Measurements from ENCODE around the gene METRNL.
"Not testable (repeated sequence)": the region's sequence is repeated elsewhere in the genome, so short reads cannot be mapped to it uniquely, and the experiment has no call there.

METRNL gene

GRCh38 chr17:83109793-83110645 is 30.6 kb downstream of the METRNL start:
- in situ Hi-C loops (cut with HindIII; ENCODE audit: low pct_ligation_motif_present, low pct_unique_long_range_greater_than_20kb, low sequenced_read_pairs): no loop called here
- DNase-seq: peak; percentile 98

GRCh38 chr17:83110735-83111134 is 31.3 kb downstream of the METRNL start:
- DNase-seq: no peak
- in situ Hi-C loops (cut with HindIII; ENCODE audit: low pct_ligation_motif_present, low pct_unique_long_range_greater_than_20kb, low sequenced_read_pairs): no loop called here

- in situ Hi-C loops (cut with HindIII; ENCODE audit: low pct_ligation_motif_present, low pct_unique_long_range_greater_than_20kb, low sequenced_read_pairs): no loop called here
- DNase-seq: no peak
Observed at GRCh38 chr17:83111516-83112282, 32.3 kb downstream of the METRNL start.

GRCh38 chr17:83113381-83113780 is 34.0 kb downstream of the METRNL start:
- no peak for DNase-seq
- in situ Hi-C loops (cut with HindIII; ENCODE audit: low pct_ligation_motif_present, low pct_unique_long_range_greater_than_20kb, low sequenced_read_pairs): no loop called here

- in situ Hi-C loops (cut with HindIII; ENCODE audit: low pct_ligation_motif_present, low pct_unique_long_range_greater_than_20kb, low sequenced_read_pairs): no loop called here
- no peak for DNase-seq
Observed at GRCh38 chr17:83113792-83114191, 34.4 kb downstream of the METRNL start.

- no peak for DNase-seq
- in situ Hi-C loops (cut with HindIII; ENCODE audit: low pct_ligation_motif_present, low pct_unique_long_range_greater_than_20kb, low sequenced_read_pairs): no loop called here
Observed at GRCh38 chr17:83114706-83115105, 35.3 kb downstream of the METRNL start.

- no peak for DNase-seq
Observed at GRCh38 chr17:83115202-83115651, 35.8 kb downstream of the METRNL start.

GRCh38 chr17:83115832-83116231 is 36.4 kb downstream of the METRNL start:
- in situ Hi-C loops (cut with HindIII; ENCODE audit: low pct_ligation_motif_present, low pct_unique_long_range_greater_than_20kb, low sequenced_read_pairs): no loop called here
- DNase-seq: no peak

More at GRCh38 chr17:83115202-83115651, 35.8 kb downstream of the METRNL start:
- in situ Hi-C loops (cut with HindIII; ENCODE audit: low pct_ligation_motif_present, low pct_unique_long_range_greater_than_20kb, low sequenced_read_pairs): no loop called here

- DNase-seq: no peak
- in situ Hi-C loops (cut with HindIII; ENCODE audit: low pct_ligation_motif_present, low pct_unique_long_range_greater_than_20kb, low sequenced_read_pairs): no loop called here
Observed at GRCh38 chr17:83116311-83116771, 36.9 kb downstream of the METRNL start.

- DNase-seq: no peak
Observed at GRCh38 chr17:83116783-83117555, 37.6 kb downstream of the METRNL start.

GRCh38 chr17:83117583-83117982 is 38.2 kb downstream of the METRNL start:
- in situ Hi-C loops (cut with HindIII; ENCODE audit: low pct_ligation_motif_present, low pct_unique_long_range_greater_than_20kb, low sequenced_read_pairs): no loop called here
- no peak for DNase-seq

More at GRCh38 chr17:83116783-83117555, 37.6 kb downstream of the METRNL start:
- in situ Hi-C loops (cut with HindIII; ENCODE audit: low pct_ligation_motif_present, low pct_unique_long_range_greater_than_20kb, low sequenced_read_pairs): no loop called here

- no peak for DNase-seq
- in situ Hi-C loops (cut with HindIII; ENCODE audit: low pct_ligation_motif_present, low pct_unique_long_range_greater_than_20kb, low sequenced_read_pairs): no loop called here
Observed at GRCh38 chr17:83118071-83118841, 38.8 kb downstream of the METRNL start.

GRCh38 chr17:83119987-83120864 is 40.8 kb downstream of the METRNL start:
- in situ Hi-C loops (cut with HindIII; ENCODE audit: low pct_ligation_motif_present, low pct_unique_long_range_greater_than_20kb, low sequenced_read_pairs): no loop called here

GRCh38 chr17:83121473-83121872 is 42.1 kb downstream of the METRNL start:
- in situ Hi-C loops (cut with HindIII; ENCODE audit: low pct_ligation_motif_present, low pct_unique_long_range_greater_than_20kb, low sequenced_read_pairs); DNase-seq: not testable (repeated sequence)

More at GRCh38 chr17:83119987-83120864, 40.8 kb downstream of the METRNL start:
- no peak for DNase-seq

- no peak for DNase-seq
- in situ Hi-C loops (cut with HindIII; ENCODE audit: low pct_ligation_motif_present, low pct_unique_long_range_greater_than_20kb, low sequenced_read_pairs): no loop called here
Observed at GRCh38 chr17:83121921-83122820, 42.8 kb downstream of the METRNL start.

- DNase-seq: no peak
- in situ Hi-C loops (cut with HindIII; ENCODE audit: low pct_ligation_motif_present, low pct_unique_long_range_greater_than_20kb, low sequenced_read_pairs): no loop called here
Observed at GRCh38 chr17:83122834-83123233, 43.4 kb downstream of the METRNL start.
